OCI-LY3 (cell line): ENCODE results near the gene NRXN3.

Source experiments
- H2AFZ ChIP-seq: fragments of 200-600, 300-600 bp; shearing (Covaris generic); 2 replicates; pipeline ENCODE4 v1.6.0; 2014; ENCODE audit warnings: antibody characterized with exemption, low read depth, low read length
- H3K27ac ChIP-seq: fragments of 200-600, 300-600 bp; sonication (generic); 2 replicates; pipeline ENCODE4 v1.5.1; 2014; ENCODE audit warnings: mild to moderate bottlenecking, low read length, moderate library complexity, mixed read lengths
- H3K27me3 ChIP-seq: fragments of 200-600, 300-600 bp; sonication (generic); 2 replicates; pipeline ENCODE4 v1.6.1; 2014; ENCODE audit warnings: low read depth, low read length, mixed read lengths
- H3K36me3 ChIP-seq: fragments of 200-600, 300-600 bp; sonication (generic); replicated peaks from 2 replicates; pipeline ENCODE3; 2014; ENCODE audit warnings: low read depth, low read length, mixed read lengths
- H3K4me1 ChIP-seq: fragments of 300-600, 200-600 bp; sonication (generic); 2 replicates; pipeline ENCODE4 v1.6.1; 2014; ENCODE audit warnings: low read length, mixed read lengths
- H3K4me2 ChIP-seq: fragments of 200-600, 300-600 bp; sonication (generic); 2 replicates; pipeline ENCODE4 v1.6.1; 2014; ENCODE audit warnings: low read length, mixed read lengths
- H3K4me3 ChIP-seq: fragments of 300-600, 200-600 bp; sonication (generic); 2 replicates; pipeline ENCODE4 v1.5.1; 2014; ENCODE audit warnings: antibody characterized with exemption, mild to moderate bottlenecking, low read length, moderate library complexity
- H3K79me2 ChIP-seq: fragments of 300-600, 200-600 bp; shearing (Covaris generic); 2 replicates; pipeline ENCODE4 v1.6.1; 2014; ENCODE audit warnings: mild to moderate bottlenecking, low read length, mixed read lengths
- H3K9ac ChIP-seq: fragments of 300-600, 200-600 bp; shearing (Covaris generic); 2 replicates; pipeline ENCODE4 v1.6.0; 2014; ENCODE audit warnings: mild to moderate bottlenecking, low read length, moderate library complexity
- H3K9me3 ChIP-seq: fragments of 200-600, 300-600 bp; shearing (Covaris generic); 2 replicates; pipeline ENCODE4 v1.6.1; 2014; ENCODE audit warnings: low read length, mixed read lengths; ENCODE audit not compliant: insufficient read depth
- H4K20me1 ChIP-seq: fragments of 200-600, 300-600 bp; sonication (generic); 2 replicates; pipeline ENCODE4 v1.6.1; 2016; ENCODE audit warnings: low read length, mixed read lengths; ENCODE audit not compliant: insufficient read depth
- CTCF ChIP-seq: fragments of 200-600, 300-600 bp; sonication (generic); IDR thresholded peaks from 2 replicates; pipeline ENCODE4 v1.5.1; 2014; ENCODE audit warnings: antibody characterized with exemption, low read length, low read depth
- EZH2phosphoT487 ChIP-seq: fragments of 200-600 bp; shearing (Covaris generic); IDR thresholded peaks from 2 replicates; pipeline ENCODE4 v1.6.1; 2018; ENCODE audit warnings: antibody characterized with exemption, mixed run types, low read depth

The NRXN3 gene

DNA sequence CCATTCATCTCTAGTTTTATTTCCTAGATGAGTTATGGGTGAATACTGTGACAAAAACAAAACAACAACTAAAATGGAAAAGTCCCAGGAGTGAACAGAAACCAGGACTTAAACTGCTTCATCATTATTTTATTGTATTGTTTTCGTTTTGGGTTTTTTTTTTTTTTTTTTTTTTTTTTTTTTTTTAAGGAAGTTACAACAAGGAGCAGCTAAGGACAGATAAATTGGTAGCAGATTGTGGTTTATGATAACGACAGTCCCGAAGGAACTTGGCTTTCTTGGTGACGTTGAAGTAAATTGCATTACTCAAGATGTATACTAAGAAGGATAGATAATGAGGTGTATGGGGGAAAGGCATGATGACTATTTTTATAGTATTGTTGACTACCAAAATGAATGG is 866.3 kb downstream of the NRXN3 start:
- Histone ChIP-seq H3K4me1 (no peaks in the 10 kb centered on the region), H3K9ac (no peak overlapping the region), H3K4me3 (no peak overlapping the region), H3K4me2 (no peak overlapping the region), H3K27me3 (no peaks in the 10 kb centered on the region), H3K36me3 (no peaks in the 10 kb centered on the region), H3K9me3 (no peaks in the 10 kb centered on the region), H3K27ac (no peak overlapping the region), H2AFZ (no peak overlapping the region), H4K20me1 (no peaks in the 10 kb centered on the region), H3K79me2 (no peaks in the 10 kb centered on the region)
- TF ChIP-seq EZH2phosphoT487: no peak
- TF ChIP-seq CTCF: no peak

GRCh38 chr14:79037106-79037505 is 866.9 kb downstream of the NRXN3 start:
- no peaks in the 10 kb centered on the region for H3K4me1 ChIP-seq
- H2AFZ ChIP-seq: no peak overlapping the region
- no peak overlapping the region for H3K4me2 ChIP-seq
- H3K79me2 ChIP-seq: no peaks in the 10 kb centered on the region
- no peaks in the 10 kb centered on the region for H4K20me1 ChIP-seq
- H3K36me3 ChIP-seq: no peaks in the 10 kb centered on the region
- no peaks in the 10 kb centered on the region for H3K27me3 ChIP-seq
- TF ChIP-seq EZH2phosphoT487: no peak
- TF ChIP-seq CTCF: no peak
- H3K9me3 ChIP-seq: no peaks in the 10 kb centered on the region
- no peak overlapping the region for H3K4me3 ChIP-seq
- H3K27ac ChIP-seq: no peak overlapping the region
- H3K9ac ChIP-seq: no peak overlapping the region

GRCh38 chr14:79037593-79037992 is 867.4 kb downstream of the NRXN3 start:
- no peak overlapping the region for H2AFZ ChIP-seq
- H3K27ac ChIP-seq: no peak overlapping the region
- H3K4me2 ChIP-seq: no peak overlapping the region
- H3K9ac ChIP-seq: no peak overlapping the region
- no peaks in the 10 kb centered on the region for H4K20me1 ChIP-seq
- H3K4me1 ChIP-seq: no peaks in the 10 kb centered on the region
- no peaks in the 10 kb centered on the region for H3K27me3 ChIP-seq
- no peak for TF ChIP-seq CTCF
- no peak for TF ChIP-seq EZH2phosphoT487
- H3K9me3 ChIP-seq: no peaks in the 10 kb centered on the region
- H3K36me3 ChIP-seq: no peaks in the 10 kb centered on the region
- no peaks in the 10 kb centered on the region for H3K79me2 ChIP-seq
- H3K4me3 ChIP-seq: no peak overlapping the region

DNA sequence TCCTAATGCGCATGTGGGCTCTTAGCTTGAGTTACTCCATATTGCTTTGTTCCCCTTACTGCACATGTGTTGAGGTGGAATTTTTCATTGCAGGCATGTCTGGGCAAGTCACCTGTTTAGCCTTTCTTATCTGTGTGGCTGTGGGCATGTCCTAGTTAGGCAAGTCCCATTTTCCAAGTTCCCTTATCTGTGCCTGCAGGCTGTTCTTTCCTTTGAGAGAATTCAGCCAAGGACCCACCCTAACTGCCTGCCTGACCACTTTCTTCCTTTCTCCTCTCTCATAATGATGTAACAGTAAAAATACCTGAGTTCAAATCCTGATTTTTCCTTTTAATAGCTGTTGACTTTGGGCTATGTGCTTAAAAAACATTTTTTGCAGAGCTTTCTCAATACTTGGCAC is 870.6 kb downstream of the NRXN3 start:
- TF ChIP-seq EZH2phosphoT487: no peak
- TF ChIP-seq CTCF: no peak
- Histone ChIP-seq H2AFZ (no peak overlapping the region), H3K4me3 (no peak overlapping the region), H3K36me3 (no peaks in the 10 kb centered on the region), H3K4me2 (no peak overlapping the region), H3K27me3 (no peaks in the 10 kb centered on the region), H3K9me3 (no peaks in the 10 kb centered on the region), H3K27ac (no peak overlapping the region), H3K4me1 (no peaks in the 10 kb centered on the region), H3K79me2 (no peaks in the 10 kb centered on the region), H4K20me1 (no peaks in the 10 kb centered on the region), H3K9ac (no peak overlapping the region)
